Upper lobe of left lung (tissue), 4 donors: Measurements from ENCODE around the gene NKAIN2.

Experiments used
- CTCF ChIP-seq, 6 experiments: fragments of 450-650 bp in 4 of 6; fragments of 200-600 bp in 2 of 6; sonication (generic) in 2 of 6; IDR thresholded peaks; one replicate each; pipeline ENCODE4 v1.5.1; 2016 to 2019; ENCODE audit warnings: antibody characterized with exemption in 6 of 6
- POLR2A ChIP-seq, 4 donors: fragments of 450-650 bp; IDR thresholded peaks; one replicate each; pipeline ENCODE4 v1.5.1; 2016 to 2017; ENCODE audit warnings: antibody characterized with exemption in 4 of 4, mild to moderate bottlenecking in 2 of 4

- TF ChIP-seq CTCF (IDR thresholded peaks at IDR 0.05), result no peak
- TF ChIP-seq POLR2A (IDR thresholded peaks at IDR 0.05), result no peak
Measured at GRCh38 chr6:124330197-124330596, 526.5 kb downstream of the NKAIN2 start.
